ENCODE results near the gene FGF2.
"Not testable (repeated sequence)": the region's sequence is repeated elsewhere in the genome, so short reads cannot be mapped to it uniquely, and the experiment has no call there.

The FGF2 gene

GRCh38 chr4:122945136-122945535 is 118.5 kb downstream of the FGF2 start:
- DNase-seq: not testable (repeated sequence)

- no peak for DNase-seq
Measured at GRCh38 chr4:122946142-122946541, 119.5 kb downstream of the FGF2 start.

Data from activated gamma-delta T cell treated with Interleukin-2 at 50 U/mL for 16 hours (primary cell).